Measurements from ENCODE around the gene EXOC2.
"Not testable (repeated sequence)": the region's sequence is repeated elsewhere in the genome, so short reads cannot be mapped to it uniquely, and the experiment has no call there.

The EXOC2 gene

DNA sequence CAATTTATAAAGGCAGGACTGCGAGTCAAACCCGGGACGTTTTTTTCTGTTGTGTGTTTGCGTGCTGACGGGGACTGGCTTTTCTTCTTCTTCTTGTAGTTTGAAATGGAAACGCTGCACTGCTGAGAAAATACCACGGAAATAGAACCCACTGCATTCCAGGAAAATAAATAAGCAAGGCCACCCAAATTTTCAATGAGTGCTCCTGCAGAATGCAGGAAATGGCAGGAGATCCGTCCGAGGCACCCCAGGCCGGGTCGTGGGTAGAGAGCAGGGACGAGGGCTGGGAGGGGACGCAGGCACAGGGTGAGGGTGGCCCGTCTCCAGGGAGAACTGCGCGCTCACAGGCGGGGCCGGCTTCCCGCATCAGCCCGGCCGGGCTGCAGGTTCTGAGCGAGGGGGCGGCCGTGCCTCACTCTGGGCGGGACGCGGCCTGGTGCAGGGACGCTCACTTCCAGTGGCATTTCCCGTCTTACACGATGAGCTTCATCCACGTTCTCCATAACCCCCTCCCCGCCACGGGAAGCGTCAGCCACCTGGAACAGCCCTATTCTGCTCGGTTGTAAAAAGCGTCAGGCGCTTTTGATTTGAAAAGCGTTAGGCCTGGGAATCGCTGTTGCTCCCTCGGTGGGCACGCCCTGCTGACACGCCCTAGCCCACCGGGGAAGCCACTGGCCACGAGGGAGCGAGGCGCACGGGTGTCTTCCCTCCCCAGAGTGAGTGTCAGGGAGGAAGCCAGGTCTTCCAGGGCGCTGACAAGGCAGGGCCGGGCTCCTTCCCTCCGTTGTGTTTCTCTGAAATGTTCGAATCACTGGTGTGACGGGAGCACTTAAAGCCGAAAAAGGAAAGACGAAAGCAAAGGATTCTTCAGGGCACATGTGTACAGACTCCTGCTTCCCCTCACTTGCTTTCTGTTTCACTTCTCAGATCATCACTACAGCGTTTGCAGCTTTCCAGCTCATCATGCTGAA is 17.9 kb upstream of the EXOC2 start:
- DNase-seq, result peak; percentile 72 to 73

DNA sequence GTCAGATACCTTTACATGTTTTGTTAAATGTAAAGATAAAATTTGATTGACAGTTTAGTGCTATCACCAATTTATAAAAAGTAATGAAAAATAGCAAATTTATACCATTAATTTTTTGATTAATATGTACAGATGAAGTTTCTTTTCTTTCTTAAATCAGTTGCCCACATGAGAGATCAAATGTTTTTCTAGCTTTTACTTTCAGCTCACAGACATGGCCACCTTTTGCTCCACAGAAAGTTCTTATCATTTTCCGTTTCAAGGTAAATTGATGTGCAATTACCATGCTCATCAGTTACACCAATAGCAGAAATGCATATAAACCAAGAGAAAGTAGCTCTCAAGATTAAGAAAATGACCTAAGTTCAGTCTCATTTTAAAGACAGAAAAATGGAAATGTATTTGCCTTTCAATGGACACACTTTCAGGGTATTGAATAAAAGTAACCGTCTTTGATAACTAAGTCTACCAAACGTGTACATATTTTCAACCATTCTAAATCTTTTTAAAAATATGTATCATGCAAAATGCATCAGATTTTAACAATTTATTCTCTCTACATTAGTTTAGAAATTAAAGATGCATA is 16.6 kb upstream of the EXOC2 start:
- no peak for DNase-seq

DNA sequence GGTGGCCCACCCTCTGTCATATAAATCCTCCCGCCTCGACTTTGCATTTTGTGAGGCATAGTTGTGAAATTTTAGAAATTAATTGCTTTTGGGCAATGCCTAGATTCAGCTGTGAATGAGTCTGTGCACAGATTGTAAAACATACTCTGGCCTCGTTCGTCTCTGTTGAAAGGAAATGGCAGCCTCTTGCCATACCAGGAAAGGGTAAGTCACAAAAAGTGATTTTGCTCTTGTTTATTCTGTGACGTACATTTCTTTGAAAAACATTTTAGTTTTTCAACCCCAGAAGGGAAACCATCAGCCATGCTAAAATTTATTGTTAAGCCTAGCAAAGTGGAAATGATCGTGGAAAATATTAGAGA is 15.3 kb upstream of the EXOC2 start:
- DNase-seq, result no peak

DNA sequence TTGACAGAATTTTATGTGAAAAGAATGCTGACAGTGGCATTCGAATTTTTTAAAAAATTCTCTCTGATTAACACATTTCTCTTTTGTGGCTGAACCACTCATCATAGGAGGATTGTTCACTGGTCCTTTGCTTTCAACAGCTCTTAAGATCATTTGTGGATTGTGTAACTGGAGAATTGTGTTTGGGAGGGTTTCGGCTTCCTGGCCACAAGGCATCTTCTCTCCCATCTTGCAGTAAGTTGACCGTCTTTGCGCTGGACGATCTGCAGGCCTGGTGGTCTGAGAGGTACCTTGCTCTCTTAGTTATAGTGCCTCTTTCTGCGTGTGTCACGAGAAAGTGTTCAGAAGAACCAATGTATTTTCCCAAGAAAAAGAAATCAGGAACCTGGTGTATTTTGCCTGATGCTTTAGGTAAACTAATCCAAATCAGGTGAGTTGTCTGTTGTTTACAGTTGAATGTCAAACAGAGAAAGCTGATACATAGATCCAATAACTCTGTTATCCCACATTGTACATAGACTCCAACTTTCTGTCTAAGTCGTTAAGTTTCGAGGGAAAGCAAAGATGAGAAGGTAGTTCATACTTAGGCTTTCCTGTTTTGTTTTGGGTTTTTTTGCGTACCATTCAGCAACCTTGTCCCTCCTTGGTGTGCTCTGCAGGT is 14.8 kb upstream of the EXOC2 start:
- no peak for DNase-seq

- DNase-seq, result no peak
Measured at GRCh38 chr6:706819-707381, 14.0 kb upstream of the EXOC2 start.

DNA sequence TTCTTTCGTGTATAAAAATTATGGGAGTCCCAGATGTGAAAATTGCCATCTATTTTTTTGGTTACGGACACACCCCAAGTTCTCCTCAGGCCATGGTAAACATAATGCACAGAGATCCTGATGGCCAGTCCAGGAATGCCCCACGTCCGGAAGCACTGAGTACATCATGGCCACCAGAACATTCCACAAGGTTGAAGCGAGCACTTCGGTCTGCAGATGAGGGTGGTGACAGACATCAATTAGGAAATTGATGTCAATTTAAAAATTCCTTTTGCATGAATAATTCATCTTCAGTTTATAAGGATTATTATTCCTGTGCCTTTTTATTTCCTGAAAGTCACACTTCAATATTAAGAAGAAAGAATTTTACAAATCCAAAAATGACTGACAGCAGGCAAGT is 13.2 kb upstream of the EXOC2 start:
- DNase-seq, result no peak

- no peak for DNase-seq
Measured at GRCh38 chr6:705047-705446, 12.1 kb upstream of the EXOC2 start.

- DNase-seq, result no peak
Measured at GRCh38 chr6:704046-704445, 11.1 kb upstream of the EXOC2 start.

- no peak for DNase-seq
Measured at GRCh38 chr6:703552-703951, 10.6 kb upstream of the EXOC2 start.

GRCh38 chr6:701700-702479 is 9.0 kb upstream of the EXOC2 start:
- no peak for DNase-seq

DNA sequence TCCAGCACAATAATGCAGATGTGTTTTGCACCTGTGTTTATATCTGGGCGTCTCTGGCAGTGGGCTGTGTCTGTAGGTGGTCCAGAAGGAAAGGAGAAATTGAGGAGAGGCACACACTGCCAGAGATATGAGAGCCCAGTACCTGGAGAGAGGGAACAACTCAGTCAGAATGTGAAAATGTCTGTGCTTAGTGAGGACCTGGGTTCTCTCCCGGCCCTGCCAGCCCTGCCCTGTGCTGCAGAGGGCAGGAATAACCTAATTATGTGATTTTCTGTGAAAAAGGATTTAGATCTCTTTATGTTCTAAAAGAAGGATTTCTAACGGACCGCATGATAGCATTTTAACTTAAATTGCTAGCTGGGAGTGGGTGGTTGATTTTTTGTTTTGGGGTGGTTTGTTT is 8.3 kb upstream of the EXOC2 start:
- DNase-seq, result no peak

DNA sequence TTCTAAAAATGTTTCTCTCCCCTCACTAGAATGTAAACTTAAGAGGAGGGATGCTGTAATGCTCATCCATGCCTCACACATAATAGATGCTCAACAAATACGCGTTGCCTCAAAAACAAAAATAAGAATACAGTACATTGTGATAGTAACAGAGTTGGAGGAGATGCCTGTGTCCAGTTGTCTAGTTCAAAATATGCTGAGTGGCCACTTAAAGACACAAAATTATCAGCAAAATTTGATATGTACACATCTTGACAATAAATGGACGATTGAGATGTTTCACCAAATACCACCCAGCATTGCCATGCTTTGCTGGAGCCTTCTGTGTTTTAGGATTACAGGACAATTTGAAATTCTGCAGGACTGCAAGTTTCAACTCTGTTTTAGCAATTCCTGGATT is 7.6 kb upstream of the EXOC2 start:
- no peak for DNase-seq

GRCh38 chr6:699319-699718 is 6.4 kb upstream of the EXOC2 start:
- no peak for DNase-seq

DNA sequence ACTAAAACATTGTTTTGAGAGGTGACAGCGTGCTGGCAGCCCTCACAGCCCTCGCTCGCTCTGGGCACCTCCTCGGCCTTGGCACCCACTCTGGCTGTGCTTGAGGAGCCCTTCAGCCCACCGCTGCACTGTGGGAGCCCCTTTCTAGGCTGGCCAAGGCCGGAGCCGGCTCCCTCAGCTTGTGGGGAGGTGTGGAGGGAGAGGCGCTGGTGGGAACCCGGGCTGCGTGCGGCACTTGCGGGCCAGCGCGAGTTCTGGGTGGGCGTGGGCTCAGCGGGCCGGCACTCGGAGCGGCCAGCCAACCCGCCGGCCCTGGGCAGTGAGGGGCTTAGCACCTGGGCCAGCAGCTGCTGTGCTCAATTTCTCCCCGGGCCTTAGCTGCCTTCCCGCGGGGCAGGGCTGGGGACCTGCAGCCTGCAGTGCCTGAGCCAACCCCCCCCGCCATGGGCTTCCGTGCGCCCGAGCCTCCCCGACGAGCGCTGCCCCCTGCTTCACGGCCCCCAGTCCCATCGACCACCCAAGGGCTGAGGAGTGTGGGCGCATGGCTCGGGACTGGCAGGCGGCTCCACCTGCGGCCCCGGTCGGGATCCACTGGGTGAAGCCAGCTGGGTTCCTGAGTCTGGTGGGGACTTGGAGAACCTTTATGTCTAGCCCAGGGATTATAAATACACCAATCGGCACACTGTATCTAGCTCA is 1.6 kb upstream of the EXOC2 start:
- not testable (repeated sequence) for DNase-seq

- no peak for DNase-seq
Measured at GRCh38 chr6:693723-694009, 727 bp upstream of the EXOC2 start.

- peak; percentile 81 to 85 for DNase-seq
Measured at GRCh38 chr6:692356-692851, 535 bp downstream of the EXOC2 start.

- no peak for DNase-seq
Measured at GRCh38 chr6:689223-689622, 3.7 kb downstream of the EXOC2 start.

GRCh38 chr6:686497-686896 is 6.4 kb downstream of the EXOC2 start:
- no peak for DNase-seq

- DNase-seq, result peak; percentile 49 to 59
Measured at GRCh38 chr6:684831-685636, 7.9 kb downstream of the EXOC2 start.

DNA sequence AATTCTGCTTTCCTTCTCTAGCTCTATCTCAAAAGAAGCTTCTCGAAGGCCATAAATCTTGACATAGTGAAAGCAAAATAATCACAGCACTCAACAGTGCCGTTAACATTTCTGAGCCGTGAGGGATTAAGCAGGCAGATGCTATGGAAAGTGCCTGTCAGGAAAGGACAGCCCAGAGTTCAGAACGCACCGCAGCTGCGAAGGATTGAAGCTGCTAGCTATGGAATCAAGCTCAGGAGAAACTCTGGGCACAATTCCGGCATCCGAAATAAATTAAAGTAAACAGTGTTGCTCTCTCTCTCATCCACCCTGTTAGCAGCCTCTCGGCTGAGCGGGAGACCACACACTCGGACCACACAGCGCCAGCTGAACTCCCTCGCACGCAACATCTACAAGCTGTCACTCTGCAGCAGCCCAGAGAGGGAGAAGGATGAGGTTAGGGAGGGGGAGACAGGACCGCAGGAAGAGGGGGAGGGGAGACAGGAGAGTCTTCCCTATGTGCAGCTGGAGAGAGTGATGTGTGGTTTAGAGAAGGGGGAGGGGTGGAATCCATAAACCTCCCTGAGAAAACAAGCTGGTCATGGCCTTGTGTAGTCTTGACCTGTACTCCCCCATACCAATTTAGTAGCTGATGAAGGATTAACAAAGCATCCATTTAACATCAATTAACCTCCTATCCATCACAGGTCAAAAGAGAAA is 9.0 kb downstream of the EXOC2 start:
- peak in 1 of 2 experiments; percentile 30 for DNase-seq
